Ramos (cell line): ENCODE data around the gene NPAS1.

Experiments
- in situ Hi-C: fragments of 300-500 bp; cut with MboI; formaldehyde crosslinking; loops from one replicate; pipeline ENCODE4 v1.14.3; 2022; ENCODE audit warnings: low sequenced_read_pairs; ENCODE audit not compliant: unreplicated experiment

NPAS1 gene

DNA sequence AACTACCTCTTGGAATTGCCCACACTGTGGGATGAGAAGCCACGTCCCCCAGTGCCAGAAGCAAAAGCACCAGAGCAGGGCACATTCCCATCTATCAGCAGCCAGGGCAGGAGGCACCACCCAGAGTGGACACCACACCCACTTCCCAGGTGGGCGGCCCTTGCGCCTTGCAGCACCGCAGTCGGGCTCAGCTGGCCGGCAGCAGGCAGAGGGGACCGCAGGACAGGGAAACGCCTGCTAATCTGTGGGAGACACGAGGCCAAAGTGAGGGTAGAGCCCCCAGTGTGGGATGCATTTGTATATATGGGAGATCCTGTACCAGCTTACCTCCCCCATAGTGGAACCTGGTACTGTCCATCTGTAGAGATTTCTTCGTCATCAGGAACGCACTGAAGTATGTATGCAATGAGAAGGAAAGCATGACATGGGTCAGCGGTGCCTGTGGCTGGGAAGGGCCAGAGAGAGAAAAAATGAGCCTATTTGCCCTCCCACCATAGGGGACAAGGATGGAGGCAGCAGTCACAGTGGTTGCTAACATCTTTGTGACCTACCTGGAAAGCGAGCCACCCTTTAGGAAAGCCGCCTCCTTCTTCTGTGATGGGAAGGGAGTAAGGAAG lies 30.9 kb upstream of the NPAS1 start:
- in situ Hi-C loops, result no loop called here

DNA sequence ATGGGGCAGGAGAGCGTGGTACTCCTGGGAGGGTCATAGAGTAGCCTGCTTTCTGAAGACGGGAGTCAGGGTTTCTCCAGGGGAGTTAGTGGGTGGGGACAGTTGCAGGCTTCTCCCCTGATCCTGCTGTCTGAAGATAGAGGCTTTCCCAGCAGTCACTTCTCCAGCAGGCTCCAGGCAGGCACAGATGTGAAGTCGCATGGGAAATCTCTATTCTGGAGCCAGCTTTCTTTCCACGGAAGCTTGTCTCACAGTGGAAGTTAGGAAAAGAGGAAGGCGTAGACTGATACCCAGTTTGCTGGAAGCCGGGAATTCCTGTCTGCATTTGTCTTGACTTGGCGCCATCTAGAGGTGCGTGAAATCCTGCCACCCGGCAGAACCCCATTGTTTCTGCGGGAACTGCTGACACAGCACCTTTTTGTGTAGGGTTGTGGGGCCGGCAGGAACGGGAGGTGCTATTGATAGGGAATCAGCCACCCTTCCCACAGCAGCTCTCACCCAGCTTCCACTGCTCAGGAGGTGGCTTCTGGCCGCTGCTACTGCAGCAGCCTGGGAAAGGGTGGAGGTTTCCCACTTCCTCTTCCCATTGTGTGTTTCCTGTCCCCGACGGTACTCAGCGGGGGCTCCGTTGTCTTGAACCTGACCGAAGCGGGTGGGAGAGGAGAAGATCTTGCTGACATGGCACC lies 28.5 kb upstream of the NPAS1 start:
- in situ Hi-C loops, result loop anchor here (5.0 kb wide), 1 partner anchor 139 kb away; the partner anchor contains the start of gene AP2S1

DNA sequence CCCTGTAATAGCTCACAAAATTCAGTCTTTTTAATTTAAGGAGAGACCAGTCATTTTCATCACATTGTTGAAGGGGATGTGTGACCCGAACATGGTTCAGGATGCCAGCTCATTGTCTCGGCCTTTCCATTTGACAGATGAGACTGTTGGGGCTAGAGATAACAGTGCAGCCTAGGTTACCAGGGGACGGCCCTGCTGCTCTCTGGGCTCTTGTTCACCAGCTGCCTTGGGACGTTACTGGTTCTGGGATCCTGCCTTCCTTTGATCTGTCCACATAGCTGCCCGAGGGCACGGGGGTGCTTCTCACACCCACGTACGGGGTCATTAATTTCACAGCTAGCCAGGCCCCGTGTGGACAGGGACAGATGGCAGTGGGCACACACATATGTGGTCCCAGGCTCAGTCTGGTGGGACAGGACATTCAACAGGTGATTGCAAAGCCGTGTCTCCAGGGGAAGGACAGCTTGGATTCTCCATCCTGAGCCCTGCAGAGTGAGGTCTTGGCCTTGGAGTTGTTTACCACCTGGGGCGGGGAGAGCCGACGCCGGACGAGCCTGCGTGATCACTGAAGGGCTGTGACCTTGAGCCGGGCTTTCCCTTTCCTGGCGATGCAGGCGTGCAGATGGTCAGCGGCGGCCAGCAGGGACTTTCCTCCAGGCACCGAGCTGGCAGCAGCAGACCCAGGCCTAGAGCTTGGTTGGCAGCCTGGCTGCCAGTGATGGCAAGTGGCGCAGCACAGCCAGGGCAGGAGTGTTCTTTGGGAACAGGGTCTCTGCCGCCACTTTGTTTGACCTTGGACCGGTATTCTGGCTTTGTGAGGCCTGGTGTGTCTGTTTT lies 26.7 kb upstream of the NPAS1 start:
- in situ Hi-C loops, result loop anchor here (5.0 kb wide), 1 partner anchor 141 kb away; the partner anchor contains the start of gene AP2S1

DNA sequence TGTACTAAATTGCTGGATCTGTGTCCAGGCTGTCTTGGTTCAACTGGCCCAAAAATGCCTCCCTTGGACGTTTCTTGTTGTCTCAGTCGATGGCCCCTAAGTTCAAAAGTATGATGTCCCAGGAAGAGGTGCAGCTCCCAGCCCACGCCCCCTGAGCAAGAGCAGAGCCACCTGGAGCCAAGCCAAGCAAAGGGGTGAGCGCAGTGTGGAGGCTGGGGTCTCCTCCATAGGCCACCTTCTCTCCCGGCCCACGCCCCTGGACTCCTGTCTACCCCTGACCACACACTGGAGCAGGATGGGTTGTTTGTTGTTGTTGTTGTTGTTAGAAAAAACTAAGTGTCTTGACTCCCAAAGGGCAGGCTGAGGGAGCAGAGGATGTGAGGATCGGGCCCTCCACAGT lies 26.0 kb upstream of the NPAS1 start:
- in situ Hi-C loops, result loop anchor here (5.0 kb wide), 1 partner anchor 141 kb away; the partner anchor contains the start of gene AP2S1

DNA sequence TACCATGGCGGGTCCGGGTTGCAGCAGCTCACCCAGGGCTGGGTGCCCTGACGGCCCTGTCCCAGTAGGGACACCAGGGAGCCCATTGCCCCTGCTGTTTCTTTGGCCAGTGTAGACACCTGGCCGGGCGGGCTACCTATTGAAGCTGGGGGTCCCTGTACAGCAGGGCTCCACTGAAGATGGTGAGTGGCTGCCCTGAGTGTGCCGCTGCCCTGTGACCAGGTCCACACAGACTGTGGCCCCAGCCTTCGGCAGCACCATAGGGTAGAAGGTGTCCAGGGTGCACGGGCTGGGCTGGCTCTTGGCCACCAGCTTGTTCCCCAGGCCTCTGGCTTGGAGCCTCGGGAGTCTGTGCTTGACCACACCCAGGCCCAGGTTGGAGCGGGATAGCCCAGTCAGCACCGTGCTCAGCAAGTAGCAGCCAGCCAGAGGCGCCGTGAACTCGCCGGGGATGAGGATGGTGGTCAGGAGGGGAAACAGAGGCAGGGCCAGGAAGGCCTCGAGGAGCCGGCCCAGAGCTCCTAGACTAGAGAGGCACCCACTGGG lies 25.4 kb upstream of the NPAS1 start:
- in situ Hi-C loops, result loop anchor here (5.0 kb wide), 1 partner anchor 142 kb away; the partner anchor contains the start of gene AP2S1

DNA sequence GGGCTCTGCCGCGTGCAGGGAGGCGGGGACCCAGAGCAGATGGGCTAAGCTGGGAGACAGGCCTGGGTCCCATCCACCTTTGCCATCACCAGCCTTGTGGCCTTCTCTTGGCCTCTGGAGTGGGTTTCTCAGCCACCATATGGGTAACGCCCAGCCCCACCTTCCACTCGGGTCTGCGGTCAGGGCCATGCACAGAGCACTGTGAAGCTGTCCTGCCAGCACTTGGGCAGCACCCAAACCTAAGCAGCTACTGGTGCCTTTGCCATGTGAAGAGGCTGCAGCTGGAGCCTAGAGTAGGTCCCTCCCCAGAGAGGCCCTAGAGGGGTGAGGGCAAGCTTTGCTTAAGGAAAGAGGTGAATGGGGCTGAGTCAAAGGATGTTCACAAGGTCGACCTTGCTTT lies 24.1 kb upstream of the NPAS1 start:
- in situ Hi-C loops, result no loop called here

GRCh38 chr19:46998445-46999125 lies 21.1 kb upstream of the NPAS1 start:
- in situ Hi-C loops, result no loop called here

- in situ Hi-C loops, result no loop called here
These were observed 20.3 kb upstream of the NPAS1 start for GRCh38 chr19:46999377-46999776.

GRCh38 chr19:46999878-47000277 lies 19.8 kb upstream of the NPAS1 start:
- in situ Hi-C loops, result no loop called here

DNA sequence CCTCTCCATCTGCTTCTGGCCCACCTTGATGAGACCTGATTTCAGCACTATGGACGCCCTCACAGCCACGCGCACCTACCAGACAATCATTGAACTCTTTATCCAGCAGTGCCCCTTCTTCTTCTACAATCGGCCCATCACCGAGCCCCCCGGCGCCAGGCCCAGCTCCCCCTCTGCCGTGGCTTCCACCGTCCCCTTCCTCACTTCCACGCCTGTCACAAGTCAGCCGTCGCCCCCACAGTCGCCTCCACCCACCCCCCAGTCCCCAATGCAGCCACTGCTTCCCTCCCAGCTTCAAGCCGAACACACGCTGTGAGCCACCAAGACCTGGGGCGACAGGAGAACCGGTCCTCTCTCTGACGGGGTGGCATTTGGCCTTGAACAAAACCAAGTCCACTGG lies 19.3 kb upstream of the NPAS1 start:
- in situ Hi-C loops, result no loop called here

DNA sequence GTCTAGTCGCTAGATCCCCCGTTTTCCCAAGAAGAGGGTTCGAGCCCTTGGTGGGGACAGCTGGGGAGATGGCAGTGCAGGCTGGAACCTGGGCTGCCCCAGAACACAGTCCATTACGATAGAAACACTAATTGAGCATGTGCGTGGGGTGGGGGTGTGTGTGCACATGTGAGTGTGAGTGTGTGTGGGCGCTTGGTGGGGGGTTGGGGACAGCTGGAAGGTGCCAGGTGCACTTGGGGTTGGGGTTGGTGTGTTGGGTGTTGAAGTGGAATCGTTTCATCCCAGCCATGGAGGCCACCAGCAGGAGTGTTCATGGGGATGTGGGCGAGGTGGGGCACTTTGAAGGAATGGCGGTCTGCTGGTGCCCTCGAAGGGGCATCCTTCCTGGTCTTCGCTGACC lies 18.1 kb upstream of the NPAS1 start:
- in situ Hi-C loops, result no loop called here

- in situ Hi-C loops, result no loop called here
These were observed 17.4 kb upstream of the NPAS1 start for GRCh38 chr19:47002106-47002766.

GRCh38 chr19:47002853-47003610 lies 16.6 kb upstream of the NPAS1 start:
- in situ Hi-C loops, result no loop called here

DNA sequence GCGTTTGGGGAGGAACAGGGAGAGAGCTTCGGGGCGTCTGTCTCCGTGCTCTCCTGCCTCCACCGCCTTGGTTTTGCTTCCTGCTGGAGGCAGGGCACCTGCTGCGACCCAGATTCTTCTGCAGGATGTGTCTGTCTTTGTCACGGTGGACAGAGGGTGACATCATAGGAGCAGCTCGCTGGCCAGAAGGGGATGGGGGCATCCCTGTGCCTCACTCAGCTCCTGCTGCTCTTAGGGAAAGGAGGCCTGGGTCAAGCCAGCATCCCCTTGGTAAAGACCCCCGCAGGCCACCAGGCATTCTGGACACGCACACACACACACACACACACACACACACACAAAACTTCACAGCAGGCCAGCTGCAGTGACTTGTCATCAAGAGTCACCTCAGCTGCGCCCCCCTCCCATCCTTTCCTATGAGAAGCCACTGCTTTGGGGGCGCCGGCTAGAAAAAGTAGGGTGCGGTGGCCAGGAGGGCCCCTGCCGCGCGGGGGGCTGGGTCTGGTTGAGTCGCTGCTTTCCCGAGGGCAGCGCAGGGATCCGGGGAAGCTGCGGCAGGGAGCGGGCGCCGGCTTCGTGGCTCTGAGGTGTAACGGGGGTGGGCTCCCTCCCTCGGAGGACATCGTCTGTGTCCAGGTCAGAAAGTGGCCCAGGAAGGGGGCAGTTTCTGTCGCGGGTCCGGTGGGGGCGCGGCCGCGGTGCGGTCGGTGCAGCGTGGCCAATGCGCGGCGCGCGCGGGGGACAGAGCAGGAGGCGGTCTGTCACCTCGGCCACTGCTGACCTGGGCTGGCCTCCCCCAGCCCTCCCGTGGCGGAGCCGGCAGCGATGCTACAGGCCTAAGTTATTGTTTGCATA lies 15.8 kb upstream of the NPAS1 start:
- in situ Hi-C loops, result no loop called here

DNA sequence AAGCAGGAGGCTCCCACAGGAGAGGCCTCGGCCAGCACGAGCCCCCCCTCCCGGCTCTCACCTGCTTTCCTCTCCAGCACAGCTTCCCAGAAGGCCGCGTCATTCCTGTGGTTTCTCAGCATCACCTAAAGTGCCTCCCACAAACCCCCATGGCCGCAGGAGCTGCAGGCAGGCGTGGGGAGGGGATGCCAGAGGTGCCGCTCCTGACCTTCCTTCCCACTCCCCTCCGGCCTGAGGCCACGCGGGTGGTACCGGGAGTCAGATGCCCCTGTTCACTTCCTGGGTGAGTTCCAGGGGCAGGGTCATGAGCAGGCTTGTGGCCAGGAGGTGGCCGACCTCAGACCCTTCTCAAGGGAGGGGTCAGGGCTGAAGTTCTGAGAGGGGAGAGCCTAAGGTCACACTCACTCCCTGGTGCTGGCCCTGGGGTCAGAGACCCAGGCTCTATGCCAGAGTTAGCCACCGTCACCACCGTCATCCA lies 14.4 kb upstream of the NPAS1 start:
- in situ Hi-C loops, result no loop called here

- in situ Hi-C loops, result no loop called here
These were observed 13.8 kb upstream of the NPAS1 start for GRCh38 chr19:47005873-47006272.

- in situ Hi-C loops, result no loop called here
These were observed 13.1 kb upstream of the NPAS1 start for GRCh38 chr19:47006496-47006895.

DNA sequence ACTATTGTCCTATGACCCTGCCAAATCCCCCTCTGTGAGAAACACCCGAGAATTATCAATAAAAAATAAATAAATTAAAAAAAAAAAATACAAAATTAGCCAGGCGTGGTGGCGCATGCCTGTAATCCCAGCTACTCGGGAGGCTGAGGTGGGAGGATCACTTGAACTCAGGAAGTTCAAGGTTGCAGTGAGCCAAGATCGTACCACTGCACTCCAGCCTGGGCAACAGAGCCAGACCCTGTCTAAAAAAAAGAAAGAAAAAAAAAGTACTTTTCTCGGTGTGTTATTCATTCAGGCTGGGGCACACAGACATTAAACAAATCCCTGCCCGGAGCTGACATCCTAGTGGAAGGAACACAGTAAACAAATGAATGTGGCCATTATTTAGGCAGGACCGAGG lies 9.1 kb upstream of the NPAS1 start:
- in situ Hi-C loops, result loop anchor here (10.0 kb wide), 1 partner anchor 114 kb away; no protein-coding TSS in a partner anchor
